B cell (primary cell): Measurements from ENCODE around the gene AMZ1. TPM values are rescaled to one million over a fixed set of nuclear protein-coding genes. Genes with fewer than 3 reads are reported as not detected.

Experiments
- ATAC-seq: fragments of 200-7000 bp; cut with Tn5 transposase; one replicate; pipeline ENCODE4 v1.10.0; 2021; ENCODE audit warnings: low read depth, mild to moderate bottlenecking, moderate number of reproducible peaks, moderate library complexity
- CTCF ChIA-PET: fragments of 350-600 bp; sonication (Branson Sonifier 250); formaldehyde crosslinking; loops from one replicate; lab custom pipeline; 2021; ENCODE audit warnings: antibody characterized with exemption, inconsistent platforms; lab: Charles Lee
- POLR2A ChIA-PET: fragments of 350-600 bp; sonication (Branson Sonifier 250); formaldehyde crosslinking; loops from one replicate; lab custom pipeline; 2021; ENCODE audit warnings: antibody characterized with exemption; lab: Charles Lee
- DNase-seq: peaks from one replicate; pipeline ENCODE4 v3.0.0; 2013
- H2AFZ ChIP-seq: 2 replicates; pipeline ENCODE4 v1.6.1; 2012; ENCODE audit warnings: mild to moderate bottlenecking, low read depth, low read length; ENCODE audit not compliant: insufficient read depth, poor library complexity, severe bottlenecking
- H3K27ac ChIP-seq, 2 donors: 1 replicate in 1 of 2; 2 replicates in 1 of 2; pipeline ENCODE4 v1.5.1; 2012 to 2013; ENCODE audit warnings: low read length in 2 of 2, mild to moderate bottlenecking in 2 of 2, moderate library complexity in 1 of 2
- H3K27me3 ChIP-seq, 4 experiments: fragments of 200-600 bp in 1 of 4; sonication (generic) in 1 of 4; replicated peaks in 1 of 4; 1 replicate in 2 of 4; 2 replicates in 2 of 4; pipeline versions ENCODE4 v1.6.1 to v1.7.0; 2013 to 2016; ENCODE audit warnings: low read length in 3 of 4, mild to moderate bottlenecking in 2 of 4, mixed read lengths in 1 of 4, moderate library complexity in 1 of 4; ENCODE audit not compliant: insufficient read depth in 4 of 4, control insufficient read depth in 3 of 4; ENCODE audit errors: control extremely low read depth in 1 of 4
- H3K36me3 ChIP-seq, 2 experiments: replicated peaks in 1 of 2; 1 replicate in 1 of 2; 2 replicates in 1 of 2; pipeline versions ENCODE4 v1.6.1 to v1.7.1; 2013; ENCODE audit warnings: low read length in 1 of 2; ENCODE audit not compliant: insufficient read depth in 2 of 2, control insufficient read depth in 1 of 2; ENCODE audit errors: control extremely low read depth in 1 of 2, extremely low read depth in 1 of 2
- H3K4me1 ChIP-seq, 2 donors: fragments of 200-600 bp in 1 of 2; sonication (generic) in 1 of 2; 1 replicate in 1 of 2; 2 replicates in 1 of 2; pipeline versions ENCODE4 v1.5.1 to v1.6.1; 2013 to 2017; ENCODE audit warnings: low read length in 2 of 2; ENCODE audit not compliant: control insufficient read depth in 2 of 2, insufficient read depth in 2 of 2
- H3K4me2 ChIP-seq: replicated peaks from 2 replicates; pipeline ENCODE3; 2012; ENCODE audit warnings: mild to moderate bottlenecking, low read depth, low read length; ENCODE audit not compliant: poor library complexity, severe bottlenecking
- H3K4me3 ChIP-seq, 5 experiments: fragments of 200-600 bp in 1 of 5; sonication (generic) in 1 of 5; 1 replicate in 3 of 5; 2 replicates in 2 of 5; pipeline versions ENCODE4 v1.5.1 to v1.7.0; 2011 to 2016; ENCODE audit warnings: low read length in 4 of 5, mild to moderate bottlenecking in 4 of 5, low read depth in 2 of 5, control low read depth in 1 of 5, moderate library complexity in 1 of 5; ENCODE audit not compliant: insufficient read depth in 1 of 5; ENCODE audit errors: control extremely low read depth in 1 of 5, extremely low read depth in 1 of 5
- H3K79me2 ChIP-seq: fragments of 200-600 bp; sonication (generic); one replicate; pipeline ENCODE4 v1.6.0; 2016; ENCODE audit warnings: low read length; ENCODE audit not compliant: control insufficient read depth, insufficient read depth
- H3K9ac ChIP-seq: fragments of 200-600 bp; sonication (generic); 2 replicates; pipeline ENCODE4 v1.6.1; 2017; ENCODE audit warnings: mild to moderate bottlenecking, low read length, moderate library complexity
- H3K9me3 ChIP-seq, 3 donors: one replicate each; pipeline versions ENCODE4 v1.6.1 to v1.7.1; 2013; ENCODE audit warnings: low read length in 2 of 3; ENCODE audit not compliant: control insufficient read depth in 2 of 3, insufficient read depth in 1 of 3; ENCODE audit errors: control extremely low read depth in 1 of 3
- H4K20me1 ChIP-seq: 2 replicates; pipeline ENCODE4 v1.6.0; 2012; ENCODE audit warnings: mild to moderate bottlenecking, low read length; ENCODE audit not compliant: insufficient read depth, control insufficient read depth, poor library complexity, severe bottlenecking
- H3K27ac Mint-ChIP-seq: one replicate; pipeline ENCODE4 v1.8.0; 2021; ENCODE audit warnings: mixed read lengths
- H3K27me3 Mint-ChIP-seq: one replicate; pipeline ENCODE4 v1.8.0; 2021; ENCODE audit warnings: mixed read lengths
- H3K4me1 Mint-ChIP-seq: one replicate; pipeline ENCODE4 v1.8.0; 2021; ENCODE audit warnings: mixed read lengths
- H3K4me3 Mint-ChIP-seq: one replicate; pipeline ENCODE4 v1.8.0; 2021; ENCODE audit warnings: mixed read lengths
- H3K9me3 Mint-ChIP-seq: one replicate; pipeline ENCODE4 v1.8.0; 2022; ENCODE audit warnings: mixed read lengths; ENCODE audit not compliant: insufficient read depth
- EZH2 ChIP-seq: IDR thresholded peaks from 2 replicates; pipeline ENCODE4 v1.6.1; 2012; ENCODE audit warnings: borderline replicate concordance, low read depth, mild to moderate bottlenecking, moderate library complexity, low read length; ENCODE audit not compliant: insufficient read depth, poor library complexity, severe bottlenecking
- WGBS: methylation state at CpG from one replicate; pipeline ENCODE4 v1.1.5; 2013; ENCODE audit warnings: missing lambda C conversion rate; ENCODE audit not compliant: insufficient coverage; 5-methylcytosine and 5-hydroxymethylcytosine counted together
- intact Hi-C: fragments of 100-400 bp; cut with micrococcal nuclease; formaldehyde crosslinking; loops from one replicate; pipeline ENCODE4 v1.10.0; 2022
- polyA plus RNA-seq: library from polyadenylated mRNA; depleted of rRNA; stranded (reverse); fragments of >200 nt; gene quantifications from 2 replicates; pipeline ENCODE4 v1.2.3, GENCODE V29; 2012
- total RNA-seq, 2 donors: library from RNA; stranded (reverse); fragments of 120-200 nt in 1 of 2; gene quantifications; 1 replicate in 1 of 2; 2 replicates in 1 of 2; pipeline versions ENCODE4 v1.2.3 to v1.2.4, GENCODE V29; 2013 to 2022
- TF ChIP-seq, protein P1 (sequence below): fragments of 200-600 bp; IDR thresholded peaks from one replicate; pipeline ENCODE4 v1.8.0; 2022; ENCODE audit warnings: antibody characterized with exemption, mild to moderate bottlenecking

The AMZ1 gene
- total and polyA plus RNA-seq, 2 donors (not counting 1 experiment from before 2014, with no cell fraction given), result 0.73 to 13.2 TPM

DNA sequence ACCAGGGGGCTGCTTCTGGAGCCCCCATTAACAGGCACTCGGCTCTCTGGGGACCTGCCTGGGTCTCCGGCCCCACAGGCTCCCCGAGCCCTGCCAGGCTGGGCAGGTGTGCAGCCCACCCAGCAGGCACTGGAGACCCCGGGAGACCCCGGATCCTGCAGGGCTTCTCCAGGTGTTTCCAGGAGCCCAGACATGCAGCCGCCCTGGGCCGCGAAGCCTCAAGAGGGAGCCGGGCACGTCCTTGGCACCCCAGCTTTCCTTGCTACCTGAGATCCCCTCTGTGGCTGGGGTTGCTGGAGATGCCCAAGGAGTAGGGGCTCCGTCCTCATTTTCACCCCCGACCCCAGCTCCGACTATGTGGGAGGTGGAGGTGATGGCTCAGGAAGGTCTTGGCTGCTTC, 7.7 kb upstream of the AMZ1 start:
- Histone ChIP-seq H3K27me3 (peaks cover 0 to 3% (median 0%) of the 10 kb centered on the region in 4 experiments), H3K4me3 (no peak overlapping the region), H3K9ac (no peak overlapping the region), H3K4me2 (no peak overlapping the region), H2AFZ (no peak overlapping the region), H3K79me2 (no peaks in the 10 kb centered on the region), H3K36me3 (no peaks in the 10 kb centered on the region), H3K9me3 (peaks cover 0 to 8% (median 0%) of the 10 kb centered on the region in 3 donors), H3K27ac (no peak overlapping the region), H3K4me1 (peaks cover 0 to 4% of the 10 kb centered on the region in 2 donors), H4K20me1 (no peaks in the 10 kb centered on the region)
- WGBS, result 87% methylated on average over 12 of the region's 13 CpGs
- Mint-ChIP-seq H3K4me1 (no peaks in the 10 kb centered on the region), H3K27ac (no peak overlapping the region), H3K4me3 (no peak overlapping the region), H3K9me3 (no peaks in the 10 kb centered on the region), H3K27me3 (peaks cover 10% of the 10 kb centered on the region)
- no peak for TF ChIP-seq EZH2
- TF ChIP-seq, protein P1, sequence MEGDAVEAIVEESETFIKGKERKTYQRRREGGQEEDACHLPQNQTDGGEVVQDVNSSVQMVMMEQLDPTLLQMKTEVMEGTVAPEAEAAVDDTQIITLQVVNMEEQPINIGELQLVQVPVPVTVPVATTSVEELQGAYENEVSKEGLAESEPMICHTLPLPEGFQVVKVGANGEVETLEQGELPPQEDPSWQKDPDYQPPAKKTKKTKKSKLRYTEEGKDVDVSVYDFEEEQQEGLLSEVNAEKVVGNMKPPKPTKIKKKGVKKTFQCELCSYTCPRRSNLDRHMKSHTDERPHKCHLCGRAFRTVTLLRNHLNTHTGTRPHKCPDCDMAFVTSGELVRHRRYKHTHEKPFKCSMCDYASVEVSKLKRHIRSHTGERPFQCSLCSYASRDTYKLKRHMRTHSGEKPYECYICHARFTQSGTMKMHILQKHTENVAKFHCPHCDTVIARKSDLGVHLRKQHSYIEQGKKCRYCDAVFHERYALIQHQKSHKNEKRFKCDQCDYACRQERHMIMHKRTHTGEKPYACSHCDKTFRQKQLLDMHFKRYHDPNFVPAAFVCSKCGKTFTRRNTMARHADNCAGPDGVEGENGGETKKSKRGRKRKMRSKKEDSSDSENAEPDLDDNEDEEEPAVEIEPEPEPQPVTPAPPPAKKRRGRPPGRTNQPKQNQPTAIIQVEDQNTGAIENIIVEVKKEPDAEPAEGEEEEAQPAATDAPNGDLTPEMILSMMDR, result no peak
- no peak for ATAC-seq
- DNase-seq, result no peak
- CTCF ChIA-PET, result interaction anchor here (0.6 to 5.6 kb wide), 13 partner anchors 8 to 229 kb away, joined by 3 to 64 read pairs (median 4); no protein-coding TSS in a partner anchor
- POLR2A ChIA-PET, result interaction anchor here (0.8 kb wide), 1 partner anchor 19 kb away, joined by 3 read pairs; no protein-coding TSS in a partner anchor
- intact Hi-C loops, result loop anchor here (2.0 kb wide), 1 partner anchor 113 kb away; no protein-coding TSS in a partner anchor

DNA sequence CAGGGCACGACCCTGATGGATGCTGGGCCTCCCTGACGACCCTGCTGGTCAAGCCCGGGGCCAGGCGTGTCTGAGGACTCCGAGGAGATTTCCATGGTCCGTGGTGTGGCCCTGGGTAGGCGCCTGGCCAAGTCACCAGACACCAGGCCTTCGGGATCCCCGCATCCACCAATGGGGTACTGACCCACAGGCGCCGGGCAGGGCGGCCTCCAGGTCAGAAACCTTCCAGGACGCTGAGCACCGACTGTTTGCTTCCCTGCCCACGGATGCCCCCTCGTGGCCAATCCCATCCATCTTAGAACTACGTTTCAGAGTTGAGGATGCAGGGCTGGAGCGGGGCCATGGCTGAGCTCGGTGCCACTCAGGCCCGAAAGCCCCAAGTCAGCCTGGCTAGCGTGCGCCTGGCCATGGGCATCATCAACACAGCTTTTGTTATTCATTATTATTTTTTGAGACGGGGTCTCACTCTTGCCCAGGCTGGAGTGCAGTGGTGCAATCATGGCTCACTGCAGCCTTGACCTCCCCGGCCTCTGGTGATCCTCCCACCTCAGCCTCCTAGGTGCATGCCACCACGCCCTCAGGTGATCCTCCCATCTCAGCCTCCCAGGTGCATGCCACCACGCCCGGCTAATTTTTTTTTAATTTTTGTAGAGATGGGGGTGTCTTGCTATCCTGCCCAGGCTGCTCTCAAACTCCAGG, 7.1 kb upstream of the AMZ1 start:
- Histone ChIP-seq H3K36me3 (no peaks in the 10 kb centered on the region), H3K4me1 (peaks cover 0 to 4% of the 10 kb centered on the region in 2 donors), H3K9me3 (peaks cover 0 to 4% (median 0%) of the 10 kb centered on the region in 3 donors), H2AFZ (no peak overlapping the region), H3K79me2 (no peaks in the 10 kb centered on the region), H3K4me2 (no peak overlapping the region), H3K27me3 (peaks cover 0 to 6% (median under 1%) of the 10 kb centered on the region in 4 experiments), H3K4me3 (no peak overlapping the region), H3K9ac (no peak overlapping the region), H4K20me1 (no peaks in the 10 kb centered on the region), H3K27ac (no peak overlapping the region)
- DNase-seq (peak; percentile 74), ATAC-seq (peak; percentile 73)
- H3K4me3 Mint-ChIP-seq, result no peak overlapping the region
- peaks cover 12% of the 10 kb centered on the region for H3K27me3 Mint-ChIP-seq
- no peak overlapping the region for H3K27ac Mint-ChIP-seq
- no peak for TF ChIP-seq EZH2
- TF ChIP-seq, protein P1, result peak; percentile 68
- no peaks in the 10 kb centered on the region for H3K9me3 Mint-ChIP-seq
- ChIA-PET POLR2A (no interaction called here), CTCF (interaction anchor here (0.6 to 5.6 kb wide), 16 partner anchors 9 to 229 kb away, joined by 3 to 64 read pairs (median 4); no protein-coding TSS in a partner anchor)
- WGBS, result 57% methylated on average over 24 of the region's 27 CpGs
- intact Hi-C loops, result loop anchor here (1.0 to 2.0 kb wide), 2 partner anchors 114 to 204 kb away; no protein-coding TSS in a partner anchor
- no peaks in the 10 kb centered on the region for H3K4me1 Mint-ChIP-seq
